HG02763 (cell line): ENCODE results near the gene XAB2.

Source experiments
- ATAC-seq: cut with Tn5 transposase; IDR thresholded peaks from one replicate; pipeline ENCODE4 v1.9.1; 2021; ENCODE audit warnings: mild to moderate bottlenecking, moderate library complexity; ENCODE audit not compliant: unreplicated experiment

XAB2 gene

GRCh38 chr19:7635670-7636069 is 6.3 kb upstream of the XAB2 start:
- no peak for ATAC-seq

DNA sequence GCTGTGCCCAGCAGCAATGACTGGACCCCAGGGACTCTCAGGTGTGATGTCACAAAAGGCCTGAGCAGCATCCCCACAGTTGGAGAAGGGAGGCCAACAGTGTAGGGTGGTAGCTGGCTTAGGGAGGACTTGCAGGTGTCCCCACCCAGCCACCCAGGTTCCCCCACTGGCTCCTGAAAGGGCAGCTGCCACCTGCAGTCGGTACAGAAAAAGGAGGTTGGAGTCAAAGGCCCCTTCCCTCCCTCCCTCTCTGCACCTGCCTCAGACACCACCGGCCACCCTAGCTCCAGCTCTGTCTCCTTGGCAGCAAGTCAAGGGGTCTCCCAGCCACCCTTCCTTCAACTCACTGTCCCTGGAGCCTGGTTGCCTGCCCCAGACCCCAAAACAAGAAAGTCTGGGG is 4.4 kb upstream of the XAB2 start, which contains the start of gene PCP2:
TSS of gene PCP2 (minus strand) at position 22 of the 400 bp plus-strand sequence. CDS start 262 bp downstream, outside the sequence.
- ATAC-seq: no peak

- ATAC-seq: no peak
Measured at GRCh38 chr19:7632340-7633203, 3.2 kb upstream of the XAB2 start.

DNA sequence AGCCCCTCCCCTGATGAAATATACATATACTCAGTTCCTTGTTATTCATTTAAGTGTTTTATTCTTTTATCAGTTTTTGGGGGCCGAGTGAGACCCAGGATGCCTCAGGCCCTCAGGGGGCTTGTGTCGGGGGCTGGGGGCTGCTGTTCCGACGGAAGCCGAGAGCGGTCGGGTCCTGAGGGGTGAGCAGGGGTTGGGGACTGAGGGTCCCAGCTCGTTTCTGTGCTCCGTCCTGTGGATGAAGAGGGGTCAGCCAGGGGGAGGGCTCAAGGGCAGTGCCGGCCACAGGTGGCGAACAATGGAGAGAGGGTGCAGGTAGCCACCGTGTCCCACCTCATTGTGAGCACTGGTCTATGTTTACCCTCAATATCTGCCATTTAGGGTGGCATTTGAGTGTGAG is 2.2 kb upstream of the XAB2 start:
- no peak for ATAC-seq

- no peak for ATAC-seq
Measured at GRCh38 chr19:7628589-7629311, 595 bp downstream of the XAB2 start.

DNA sequence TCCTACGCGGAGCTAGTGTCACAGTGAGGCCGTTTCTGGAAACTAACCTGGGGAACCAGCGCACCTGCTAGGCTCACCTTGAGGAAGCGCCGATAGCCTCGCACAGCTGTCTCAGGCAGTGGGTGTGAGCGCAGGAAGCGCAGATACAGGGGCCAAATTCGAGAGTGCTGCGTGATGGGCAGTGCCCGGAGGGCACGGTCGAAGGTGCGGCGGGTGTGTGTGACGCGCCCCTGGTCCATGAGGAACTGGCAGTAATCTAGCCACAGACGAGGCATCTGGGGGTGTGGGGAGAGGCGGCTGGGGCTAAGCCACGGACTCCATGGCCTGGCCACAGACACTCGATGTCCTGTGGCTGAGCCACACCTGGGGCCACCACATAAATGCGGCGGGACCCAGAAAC is 2.2 kb downstream of the XAB2 start:
- no peak for ATAC-seq

GRCh38 chr19:7625763-7626372 is 3.5 kb downstream of the XAB2 start:
- no peak for ATAC-seq

- ATAC-seq: no peak
Measured at GRCh38 chr19:7624810-7625209, 4.5 kb downstream of the XAB2 start.

- ATAC-seq: no peak
Measured at GRCh38 chr19:7623725-7624603, 5.4 kb downstream of the XAB2 start.

GRCh38 chr19:7622933-7623685 is 6.2 kb downstream of the XAB2 start:
- ATAC-seq: no peak

- no peak for ATAC-seq
Measured at GRCh38 chr19:7620442-7621412, 8.6 kb downstream of the XAB2 start.

- no peak for ATAC-seq
Measured at GRCh38 chr19:7619671-7620441, 9.5 kb downstream of the XAB2 start.

DNA sequence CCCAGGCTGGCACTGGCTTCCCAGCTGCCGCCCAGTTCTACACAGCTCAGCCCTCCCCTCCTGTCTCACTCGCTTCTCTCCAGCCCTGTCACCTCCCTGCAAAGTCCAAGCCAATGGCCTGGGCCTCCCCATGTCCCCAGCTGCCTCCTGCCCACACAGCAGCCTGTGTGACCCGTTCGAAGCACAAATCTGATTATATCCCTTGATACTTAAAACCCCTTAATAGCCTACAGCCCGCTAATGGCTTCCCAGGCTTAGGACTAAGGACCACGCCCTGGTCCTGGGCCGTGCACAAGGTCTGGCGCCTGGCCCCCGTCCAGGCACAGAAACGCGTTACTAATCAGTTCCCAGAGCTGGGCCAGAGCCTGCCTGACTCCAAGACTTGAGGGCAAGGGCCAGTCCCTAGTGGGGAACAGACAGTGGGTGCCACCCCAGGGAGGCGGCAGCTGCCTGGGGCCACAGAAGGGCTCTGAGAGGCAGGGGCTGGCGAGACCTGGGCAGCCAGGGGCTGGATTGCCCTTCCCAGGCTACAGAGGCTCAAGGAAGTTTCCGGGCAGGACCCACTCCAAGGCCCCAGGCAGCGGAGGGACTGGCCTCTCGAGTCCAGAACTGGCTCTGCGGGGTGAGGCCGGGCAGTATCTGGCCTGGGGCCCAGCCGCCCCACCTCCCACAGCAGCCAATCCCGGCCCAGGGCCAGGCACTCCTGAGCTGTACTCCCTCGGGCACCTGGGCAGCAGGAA is 10.4 kb downstream of the XAB2 start:
- no peak for ATAC-seq

- no peak for ATAC-seq
Measured at GRCh38 chr19:7618348-7618747, 11.0 kb downstream of the XAB2 start.

- ATAC-seq: no peak
Measured at GRCh38 chr19:7617735-7618134, 11.6 kb downstream of the XAB2 start.

DNA sequence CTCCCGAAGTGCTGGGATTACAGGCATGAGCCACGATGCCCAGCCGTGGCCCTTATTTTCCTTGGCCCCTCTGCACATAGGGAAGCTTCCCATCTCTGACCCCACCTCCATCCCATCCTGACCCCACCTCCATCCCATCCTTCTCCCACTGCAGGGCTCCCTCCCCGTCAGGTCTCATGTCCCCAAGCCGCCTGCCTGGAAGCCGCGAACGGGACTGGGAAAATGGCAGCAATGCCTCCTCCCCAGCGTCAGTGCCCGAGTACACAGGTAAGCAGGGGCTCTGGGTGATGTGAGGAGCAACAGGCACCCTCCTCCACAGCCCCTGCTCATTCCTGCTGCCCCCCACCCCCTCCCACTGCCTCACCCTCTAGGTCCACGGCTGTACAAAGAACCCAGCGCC is 12.2 kb downstream of the XAB2 start:
- no peak for ATAC-seq
